ENCODE results near the gene SMIM8. TPM values are rescaled to one million over a fixed set of nuclear protein-coding genes. Genes with fewer than 3 reads are reported as not detected.

The SMIM8 gene
- total RNA-seq, 1 experiment from 2014 or later: 10.8 TPM

DNA sequence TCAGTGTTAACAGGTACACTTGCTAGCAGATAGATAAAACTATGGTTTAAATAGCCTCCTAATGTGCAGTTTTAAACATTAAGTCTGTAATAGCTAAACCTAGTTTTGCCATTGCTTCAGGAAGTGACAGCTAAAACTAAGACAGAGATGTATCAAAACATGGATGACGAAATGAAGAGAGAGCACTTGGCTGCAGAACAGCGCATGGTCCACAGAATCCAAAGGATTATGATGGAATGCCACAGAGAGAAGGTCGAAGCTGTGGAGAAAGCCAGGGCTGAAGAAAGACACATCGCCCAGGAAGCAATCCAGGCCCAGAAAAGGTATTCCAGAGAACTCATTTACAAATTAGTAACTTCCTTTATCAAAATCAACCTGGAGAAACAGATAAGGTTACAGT lies 33.8 kb downstream of the SMIM8 start:
- no peak for DNase-seq (ENCODE audit: low spot score)
- TF ChIP-seq IRF2 (CRISPR knock-in tag; IDR thresholded peaks at IDR 0.05; ENCODE audit: borderline replicate concordance, low read depth) (no peak), ATF1 (CRISPR knock-in tag; IDR thresholded peaks at IDR 0.05) (no peak), NFYB (CRISPR knock-in tag; conservative IDR thresholded peaks at IDR 0.05; ENCODE audit: low read depth) (no peak), ZNF317 (CRISPR knock-in tag; IDR thresholded peaks at IDR 0.05; ENCODE audit: borderline replicate concordance, low read depth) (no peak), ZNF138 (CRISPR knock-in tag; conservative IDR thresholded peaks at IDR 0.05) (no peak), JAZF1 (CRISPR knock-in tag; IDR thresholded peaks at IDR 0.05) (no peak), FOXJ3 (CRISPR knock-in tag; IDR thresholded peaks at IDR 0.05; ENCODE audit: borderline replicate concordance) (no peak), NR1H2 (CRISPR knock-in tag; IDR thresholded peaks at IDR 0.05) (no peak)
- TF ChIP-seq, protein P1, sequence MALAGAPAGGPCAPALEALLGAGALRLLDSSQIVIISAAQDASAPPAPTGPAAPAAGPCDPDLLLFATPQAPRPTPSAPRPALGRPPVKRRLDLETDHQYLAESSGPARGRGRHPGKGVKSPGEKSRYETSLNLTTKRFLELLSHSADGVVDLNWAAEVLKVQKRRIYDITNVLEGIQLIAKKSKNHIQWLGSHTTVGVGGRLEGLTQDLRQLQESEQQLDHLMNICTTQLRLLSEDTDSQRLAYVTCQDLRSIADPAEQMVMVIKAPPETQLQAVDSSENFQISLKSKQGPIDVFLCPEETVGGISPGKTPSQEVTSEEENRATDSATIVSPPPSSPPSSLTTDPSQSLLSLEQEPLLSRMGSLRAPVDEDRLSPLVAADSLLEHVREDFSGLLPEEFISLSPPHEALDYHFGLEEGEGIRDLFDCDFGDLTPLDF (CRISPR knock-in tag; IDR thresholded peaks at IDR 0.05): no peak
- TF ChIP-seq, protein P2, sequence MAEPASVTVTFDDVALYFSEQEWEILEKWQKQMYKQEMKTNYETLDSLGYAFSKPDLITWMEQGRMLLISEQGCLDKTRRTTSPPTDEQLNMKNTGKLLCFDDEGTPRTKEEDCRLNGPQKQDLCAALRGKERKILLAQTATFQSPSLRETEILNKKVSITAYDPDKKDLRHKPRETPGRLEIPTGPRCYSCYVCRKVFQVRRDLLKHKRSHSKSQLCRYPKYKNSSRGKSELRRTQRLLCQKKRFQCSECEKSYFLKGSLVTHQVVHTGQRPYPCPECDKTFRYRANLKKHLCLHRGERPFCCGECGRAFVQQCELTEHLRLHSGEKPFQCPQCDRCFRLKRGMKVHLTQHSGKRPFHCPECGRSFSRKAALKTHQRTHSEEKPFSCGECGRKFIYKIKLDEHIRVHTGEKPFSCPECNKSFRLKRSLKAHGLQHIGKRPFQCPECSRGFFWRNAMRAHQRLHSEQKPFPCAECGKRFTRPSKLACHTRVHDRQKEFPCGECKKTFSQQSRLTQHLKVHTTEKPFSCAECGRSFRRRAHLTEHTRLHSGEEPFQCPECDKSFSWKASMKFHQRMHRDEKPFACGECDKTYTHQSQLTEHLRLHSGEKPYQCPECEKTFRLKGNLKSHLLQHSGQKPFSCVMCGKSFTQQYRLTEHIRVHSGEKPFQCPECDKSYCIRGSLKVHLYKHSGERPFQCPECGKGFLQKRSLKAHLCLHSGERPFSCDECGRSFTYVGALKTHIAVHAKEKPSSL (CRISPR knock-in tag; conservative IDR thresholded peaks at IDR 0.05): no peak
- CTCF ChIA-PET: interaction anchor here (1.0 kb wide), 1 partner anchor 37 kb away, joined by 3 read pairs; no protein-coding TSS in a partner anchor
- H3K27ac Mint-ChIP-seq: no peak overlapping the region
- POLR2A ChIA-PET: no interaction called here
- H3K27me3 Mint-ChIP-seq (ENCODE audit: low read depth): no peaks in the 10 kb centered on the region
- no peak for ATAC-seq
- no peak overlapping the region for H3K4me3 Mint-ChIP-seq
- H3K4me1 Mint-ChIP-seq: no peaks in the 10 kb centered on the region
- H3K9me3 Mint-ChIP-seq: no peaks in the 10 kb centered on the region
- H3K36me3 Mint-ChIP-seq: no peaks in the 10 kb centered on the region

DNA sequence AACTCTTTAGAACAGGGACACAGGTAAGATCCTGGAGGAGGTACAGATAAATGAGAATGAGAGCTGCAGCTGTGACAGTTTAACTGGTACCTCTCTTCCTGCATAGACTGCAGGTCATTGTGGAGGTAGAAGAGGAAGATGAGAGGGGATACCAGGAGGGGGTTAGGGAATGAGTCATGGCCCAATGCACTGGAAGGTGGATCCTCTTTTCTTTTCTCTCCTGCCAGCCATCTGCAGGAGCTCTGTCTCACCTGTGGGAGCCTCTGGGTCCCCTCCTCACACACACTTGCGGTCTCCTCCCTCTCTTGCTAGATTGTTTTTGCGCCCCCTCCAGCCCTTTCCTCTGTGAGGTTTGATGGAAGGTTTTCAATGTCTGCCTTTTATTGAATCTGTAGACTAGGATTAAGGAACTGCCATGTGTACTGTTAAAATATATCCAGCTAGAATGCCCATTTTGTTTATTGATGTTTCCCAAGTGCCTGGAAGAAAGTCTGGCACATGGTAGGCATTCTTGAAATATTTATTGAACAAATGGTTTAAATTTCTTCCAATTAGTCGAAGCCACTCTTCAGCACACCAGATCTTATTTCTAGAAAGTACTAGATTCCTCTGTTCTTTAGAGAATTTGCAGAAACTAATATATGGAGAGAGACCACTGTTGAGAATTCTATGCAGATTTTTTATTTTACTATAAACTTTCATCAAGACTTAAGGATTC lies 35.2 kb downstream of the SMIM8 start:
- no peaks in the 10 kb centered on the region for H3K27me3 Mint-ChIP-seq (ENCODE audit: low read depth)
- H3K4me3 Mint-ChIP-seq: no peak overlapping the region
- DNase-seq (ENCODE audit: low spot score) (no peak), ATAC-seq (peak; percentile 67)
- H3K4me1 Mint-ChIP-seq: no peaks in the 10 kb centered on the region
- no peaks in the 10 kb centered on the region for H3K9me3 Mint-ChIP-seq
- no peak overlapping the region for H3K27ac Mint-ChIP-seq
- ChIA-PET CTCF (no interaction called here), POLR2A (no interaction called here)
- no peaks in the 10 kb centered on the region for H3K36me3 Mint-ChIP-seq
- TF ChIP-seq, protein P3, sequence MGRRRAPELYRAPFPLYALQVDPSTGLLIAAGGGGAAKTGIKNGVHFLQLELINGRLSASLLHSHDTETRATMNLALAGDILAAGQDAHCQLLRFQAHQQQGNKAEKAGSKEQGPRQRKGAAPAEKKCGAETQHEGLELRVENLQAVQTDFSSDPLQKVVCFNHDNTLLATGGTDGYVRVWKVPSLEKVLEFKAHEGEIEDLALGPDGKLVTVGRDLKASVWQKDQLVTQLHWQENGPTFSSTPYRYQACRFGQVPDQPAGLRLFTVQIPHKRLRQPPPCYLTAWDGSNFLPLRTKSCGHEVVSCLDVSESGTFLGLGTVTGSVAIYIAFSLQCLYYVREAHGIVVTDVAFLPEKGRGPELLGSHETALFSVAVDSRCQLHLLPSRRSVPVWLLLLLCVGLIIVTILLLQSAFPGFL (CRISPR knock-in tag; IDR thresholded peaks at IDR 0.05; ENCODE audit: borderline replicate concordance): no peak
- TF ChIP-seq, protein P4, sequence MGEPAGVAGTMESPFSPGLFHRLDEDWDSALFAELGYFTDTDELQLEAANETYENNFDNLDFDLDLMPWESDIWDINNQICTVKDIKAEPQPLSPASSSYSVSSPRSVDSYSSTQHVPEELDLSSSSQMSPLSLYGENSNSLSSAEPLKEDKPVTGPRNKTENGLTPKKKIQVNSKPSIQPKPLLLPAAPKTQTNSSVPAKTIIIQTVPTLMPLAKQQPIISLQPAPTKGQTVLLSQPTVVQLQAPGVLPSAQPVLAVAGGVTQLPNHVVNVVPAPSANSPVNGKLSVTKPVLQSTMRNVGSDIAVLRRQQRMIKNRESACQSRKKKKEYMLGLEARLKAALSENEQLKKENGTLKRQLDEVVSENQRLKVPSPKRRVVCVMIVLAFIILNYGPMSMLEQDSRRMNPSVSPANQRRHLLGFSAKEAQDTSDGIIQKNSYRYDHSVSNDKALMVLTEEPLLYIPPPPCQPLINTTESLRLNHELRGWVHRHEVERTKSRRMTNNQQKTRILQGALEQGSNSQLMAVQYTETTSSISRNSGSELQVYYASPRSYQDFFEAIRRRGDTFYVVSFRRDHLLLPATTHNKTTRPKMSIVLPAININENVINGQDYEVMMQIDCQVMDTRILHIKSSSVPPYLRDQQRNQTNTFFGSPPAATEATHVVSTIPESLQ (CRISPR knock-in tag; IDR thresholded peaks at IDR 0.05): no peak
- TF ChIP-seq, protein P5, sequence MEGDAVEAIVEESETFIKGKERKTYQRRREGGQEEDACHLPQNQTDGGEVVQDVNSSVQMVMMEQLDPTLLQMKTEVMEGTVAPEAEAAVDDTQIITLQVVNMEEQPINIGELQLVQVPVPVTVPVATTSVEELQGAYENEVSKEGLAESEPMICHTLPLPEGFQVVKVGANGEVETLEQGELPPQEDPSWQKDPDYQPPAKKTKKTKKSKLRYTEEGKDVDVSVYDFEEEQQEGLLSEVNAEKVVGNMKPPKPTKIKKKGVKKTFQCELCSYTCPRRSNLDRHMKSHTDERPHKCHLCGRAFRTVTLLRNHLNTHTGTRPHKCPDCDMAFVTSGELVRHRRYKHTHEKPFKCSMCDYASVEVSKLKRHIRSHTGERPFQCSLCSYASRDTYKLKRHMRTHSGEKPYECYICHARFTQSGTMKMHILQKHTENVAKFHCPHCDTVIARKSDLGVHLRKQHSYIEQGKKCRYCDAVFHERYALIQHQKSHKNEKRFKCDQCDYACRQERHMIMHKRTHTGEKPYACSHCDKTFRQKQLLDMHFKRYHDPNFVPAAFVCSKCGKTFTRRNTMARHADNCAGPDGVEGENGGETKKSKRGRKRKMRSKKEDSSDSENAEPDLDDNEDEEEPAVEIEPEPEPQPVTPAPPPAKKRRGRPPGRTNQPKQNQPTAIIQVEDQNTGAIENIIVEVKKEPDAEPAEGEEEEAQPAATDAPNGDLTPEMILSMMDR (IDR thresholded peaks at IDR 0.05): no peak
- TF ChIP-seq, protein P6, sequence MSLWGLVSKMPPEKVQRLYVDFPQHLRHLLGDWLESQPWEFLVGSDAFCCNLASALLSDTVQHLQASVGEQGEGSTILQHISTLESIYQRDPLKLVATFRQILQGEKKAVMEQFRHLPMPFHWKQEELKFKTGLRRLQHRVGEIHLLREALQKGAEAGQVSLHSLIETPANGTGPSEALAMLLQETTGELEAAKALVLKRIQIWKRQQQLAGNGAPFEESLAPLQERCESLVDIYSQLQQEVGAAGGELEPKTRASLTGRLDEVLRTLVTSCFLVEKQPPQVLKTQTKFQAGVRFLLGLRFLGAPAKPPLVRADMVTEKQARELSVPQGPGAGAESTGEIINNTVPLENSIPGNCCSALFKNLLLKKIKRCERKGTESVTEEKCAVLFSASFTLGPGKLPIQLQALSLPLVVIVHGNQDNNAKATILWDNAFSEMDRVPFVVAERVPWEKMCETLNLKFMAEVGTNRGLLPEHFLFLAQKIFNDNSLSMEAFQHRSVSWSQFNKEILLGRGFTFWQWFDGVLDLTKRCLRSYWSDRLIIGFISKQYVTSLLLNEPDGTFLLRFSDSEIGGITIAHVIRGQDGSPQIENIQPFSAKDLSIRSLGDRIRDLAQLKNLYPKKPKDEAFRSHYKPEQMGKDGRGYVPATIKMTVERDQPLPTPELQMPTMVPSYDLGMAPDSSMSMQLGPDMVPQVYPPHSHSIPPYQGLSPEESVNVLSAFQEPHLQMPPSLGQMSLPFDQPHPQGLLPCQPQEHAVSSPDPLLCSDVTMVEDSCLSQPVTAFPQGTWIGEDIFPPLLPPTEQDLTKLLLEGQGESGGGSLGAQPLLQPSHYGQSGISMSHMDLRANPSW (CRISPR knock-in tag; conservative IDR thresholded peaks at IDR 0.05; ENCODE audit: low read depth): no peak
- no peak for TF ChIP-seq FOXK1 (CRISPR knock-in tag; IDR thresholded peaks at IDR 0.05)
- TF ChIP-seq EMX1 (CRISPR knock-in tag; IDR thresholded peaks at IDR 0.05): no peak
- no peak for TF ChIP-seq PRRX2 (CRISPR knock-in tag; IDR thresholded peaks at IDR 0.05)
- TF ChIP-seq NFATC4 (CRISPR knock-in tag; IDR thresholded peaks at IDR 0.05): no peak
- no peak for TF ChIP-seq JAZF1 (CRISPR knock-in tag; IDR thresholded peaks at IDR 0.05)
- no peak for TF ChIP-seq SOX15 (CRISPR knock-in tag; IDR thresholded peaks at IDR 0.05)
- TF ChIP-seq GRHL2 (CRISPR knock-in tag; IDR thresholded peaks at IDR 0.05; ENCODE audit: insufficient replicate concordance, severe bottlenecking): no peak
- TF ChIP-seq NR1H2 (CRISPR knock-in tag; IDR thresholded peaks at IDR 0.05): no peak
